ENCODE data around the gene PEA15. TPM values are rescaled to one million over a fixed set of nuclear protein-coding genes. Genes with fewer than 3 reads are reported as not detected.

Gene PEA15
- 10 to 100 TPM; 30.9 to 33.6 TPM for total RNA-seq

GRCh38 chr1:160205242-160206035 is at the start of gene PEA15:
PEA15 (plus strand) TSS chr1:160205384; CDS start chr1:160211545, 6,161 bp downstream.

GRCh38 chr1:160189649-160190625 is 15.2 kb upstream of the PEA15 start, which contains the start of gene CASQ1:
CASQ1 (plus strand) TSS chr1:160190575; CDS start chr1:160190752, 177 bp downstream.

GRCh38 chr1:160261893-160262794 is 57.0 kb downstream of the PEA15 start, which contains the start of gene DCAF8:
DCAF8 (minus strand) TSS chr1:160262549; CDS start chr1:160244008, 18,541 bp downstream.

Other genes with a start within 250 kb of the PEA15 start
- 1 to 10 TPM; 6.4 to 6.6 TPM for gene PIGM, start 173.4 kb upstream of the PEA15 start, total RNA-seq
- not detected for gene KCNJ10, start 135.2 kb upstream of the PEA15 start, total RNA-seq
- not detected for gene KCNJ9, start 123.8 kb upstream of the PEA15 start, total RNA-seq
- 10 to 100 TPM; 38.4 to 39.5 TPM for gene IGSF8, start 106.8 kb upstream of the PEA15 start, total RNA-seq
- not detected for gene ATP1A2, start 89.6 kb upstream of the PEA15 start, total RNA-seq
- gene ATP1A4, start 53.8 kb upstream of the PEA15 start, total RNA-seq: not detected
- gene CASQ1, start 14.8 kb upstream of the PEA15 start, total RNA-seq: under 1 TPM in 1 of 2 experiments, not detected in 1; 0.35 TPM
- 100 to 1,000 TPM; 113 to 118 TPM for gene DCAF8, start 57.2 kb downstream of the PEA15 start, total RNA-seq
- 10 to 100 TPM; 46.1 to 51.2 TPM for gene PEX19, start 79.7 kb downstream of the PEA15 start, total RNA-seq
- gene COPA, start 137.9 kb downstream of the PEA15 start, total RNA-seq: 100 to 1,000 TPM; 127 to 131 TPM
- 10 to 100 TPM; 66.9 to 69.6 TPM for gene NCSTN, start 138.0 kb downstream of the PEA15 start, total RNA-seq
- under 1 TPM; 0.18 to 0.29 TPM for gene NHLH1, start 161.7 kb downstream of the PEA15 start, total RNA-seq
- not detected for gene VANGL2, start 195.2 kb downstream of the PEA15 start, total RNA-seq

All from activated naive CD4-positive, alpha-beta T cell treated with anti-CD3 and anti-CD28 coated beads, Interleukin-2, amount 10 ng/mL, durations not matched to agents 5 hours and 36 hours (primary cell).